Amygdala (tissue), 56 donors: ENCODE measurements around the gene CDKL1.
"Not testable (repeated sequence)": the region's sequence is repeated elsewhere in the genome, so short reads cannot be mapped to it uniquely, and the experiment has no call there.

Experiments used
- DNase-seq, 56 donors: peaks; one replicate each; lab custom pipeline; 2025; lab: John Stamatoyannopoulos, UW

Gene CDKL1

GRCh38 chr14:50335989-50336824 lies 60.5 kb downstream of the CDKL1 start:
- peak in 43 of 56 donors; percentile 12 to 68 (median 38) for DNase-seq

- DNase-seq, result peak in 52 of 56 donors; percentile 20 to 89 (median 60)
These were observed 61.3 kb downstream of the CDKL1 start for GRCh38 chr14:50335389-50335788.

GRCh38 chr14:50334211-50334610 lies 62.5 kb downstream of the CDKL1 start:
- DNase-seq, result no peak

- no peak for DNase-seq
These were observed 63.6 kb downstream of the CDKL1 start for GRCh38 chr14:50333014-50333509.

GRCh38 chr14:50331596-50331995 lies 65.1 kb downstream of the CDKL1 start:
- no peak for DNase-seq

GRCh38 chr14:50321009-50321660 lies 75.5 kb downstream of the CDKL1 start:
- DNase-seq, result peak in 47 of 56 donors; percentile 6 to 86 (median 44)

GRCh38 chr14:50320283-50320682 lies 76.4 kb downstream of the CDKL1 start:
- DNase-seq, result no peak

GRCh38 chr14:50319721-50320120 lies 77.0 kb downstream of the CDKL1 start:
- DNase-seq, result no peak

GRCh38 chr14:50319293-50319692 lies 77.4 kb downstream of the CDKL1 start:
- no peak for DNase-seq

GRCh38 chr14:50318031-50318626 lies 78.6 kb downstream of the CDKL1 start:
- DNase-seq, result no peak

GRCh38 chr14:50314098-50314497 lies 82.6 kb downstream of the CDKL1 start:
- DNase-seq, result not testable (repeated sequence)

- DNase-seq, result peak in 2 of 56 donors; percentile 31 to 43
These were observed 84.0 kb downstream of the CDKL1 start for GRCh38 chr14:50312734-50313054.

GRCh38 chr14:50311972-50312733 lies 84.5 kb downstream of the CDKL1 start, which contains the start of the genes DMAC2L and L2HGDH:
Gene DMAC2L (plus strand): TSS chr14:50312324. CDS start chr14:50321488, 9,164 bp downstream.
Gene L2HGDH (minus strand): TSS chr14:50312229. CDS start chr14:50312150, 79 bp downstream.
- peak; percentile 39 to 98 (median 91) for DNase-seq

GRCh38 chr14:50311337-50311971 lies 85.2 kb downstream of the CDKL1 start:
- peak in 5 of 56 donors; percentile 30 to 59 (median 42) for DNase-seq

- no peak for DNase-seq
These were observed 86.2 kb downstream of the CDKL1 start for GRCh38 chr14:50310445-50310844.

GRCh38 chr14:50308363-50308915 lies 88.2 kb downstream of the CDKL1 start:
- DNase-seq, result no peak

GRCh38 chr14:50303744-50304471 lies 92.8 kb downstream of the CDKL1 start:
- no peak for DNase-seq

- no peak for DNase-seq
These were observed 94.8 kb downstream of the CDKL1 start for GRCh38 chr14:50301914-50302313.

GRCh38 chr14:50299585-50299984 lies 97.1 kb downstream of the CDKL1 start:
- no peak for DNase-seq
